ENCODE data around the gene PCDHB8. TPM values are rescaled to one million over a fixed set of nuclear protein-coding genes. Genes with fewer than 3 reads are reported as not detected.
A peak's percentile ranks its signal among the peaks of the same experiment; 100 is the strongest.
"Not testable (repeated sequence)": the region's sequence is repeated elsewhere in the genome, so short reads cannot be mapped to it uniquely, and the experiment has no call there.

PCDHB8 gene
- polyA plus RNA-seq, 1 donor from 2014 or later = not detected

DNA sequence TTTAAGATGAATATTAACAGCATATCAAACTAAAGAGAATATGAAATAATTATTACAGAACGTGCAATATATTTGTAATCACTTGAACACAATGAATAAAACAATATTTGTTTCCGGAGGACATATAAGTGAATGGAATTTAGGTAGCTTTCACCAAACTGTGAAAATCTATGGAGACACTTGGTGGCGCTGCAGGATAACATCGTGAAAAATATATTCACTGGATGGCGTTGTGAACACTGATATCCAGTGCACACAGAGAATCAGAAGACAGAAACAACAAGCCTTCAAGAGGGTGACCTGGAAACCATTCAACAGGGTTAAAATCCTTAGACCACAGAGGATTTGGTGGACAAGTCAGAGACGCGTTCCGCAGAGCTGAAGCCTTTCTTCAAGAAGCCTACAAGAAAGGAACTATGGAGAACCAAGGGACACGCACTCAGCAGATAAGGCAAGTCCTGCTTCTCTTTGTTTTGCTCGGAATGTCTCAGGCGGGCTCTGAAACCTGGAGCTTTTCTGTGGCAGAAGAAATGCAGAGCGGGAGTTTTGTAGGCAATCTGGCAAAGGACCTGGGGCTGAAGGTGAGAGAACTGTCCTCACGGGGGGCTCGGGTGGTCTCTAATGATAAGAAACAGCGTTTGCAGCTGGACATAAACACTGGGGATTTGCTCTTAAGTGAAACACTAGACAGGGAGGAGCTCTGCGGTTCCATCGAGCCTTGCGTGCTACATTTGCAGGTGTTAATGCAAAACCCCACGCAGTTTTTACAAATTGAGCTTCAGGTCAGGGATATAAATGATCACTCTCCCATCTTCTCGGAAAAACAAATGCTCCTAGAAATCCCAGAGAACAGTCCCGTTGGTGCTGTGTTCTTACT, 22.0 kb downstream of the PCDHB8 start, which contains the start of gene PCDHB11:
PCDHB11 (plus strand) TSS at position 269 of the 877 bp plus-strand sequence; CDS start at position 417, 148 bp downstream.
- Mint-ChIP-seq H3K4me1 (peaks cover 0 to 1% (median 0%) of the 10 kb centered on the region in 3 donors), H3K27me3 (peaks cover 10% of the 10 kb centered on the region), H3K36me3 (peaks cover 2% of the 10 kb centered on the region), H3K4me3 (no peak within 1 kb of the TSS), H3K27ac (no peak within 1 kb of the TSS), H3K9me3 (peaks cover 6 to 27% (median 19%) of the 10 kb centered on the region in 3 donors)

DNA sequence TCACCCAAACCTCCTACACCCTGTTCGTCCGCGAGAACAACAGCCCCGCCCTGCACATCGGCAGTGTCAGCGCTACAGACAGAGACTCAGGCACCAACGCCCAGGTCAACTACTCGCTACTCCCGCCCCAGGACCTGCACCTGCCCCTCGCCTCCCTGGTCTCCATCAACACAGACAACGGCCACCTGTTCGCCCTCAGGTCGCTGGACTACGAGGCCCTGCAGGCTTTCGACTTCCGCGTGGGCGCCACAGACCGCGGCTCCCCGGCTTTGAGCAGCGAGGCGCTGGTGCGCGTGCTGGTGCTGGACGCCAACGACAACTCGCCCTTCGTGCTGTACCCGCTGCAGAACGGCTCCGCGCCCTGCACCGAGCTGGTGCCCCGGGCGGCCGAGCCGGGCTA, 23.5 kb downstream of the PCDHB8 start:
- H3K9me3 Mint-ChIP-seq = peaks cover 6 to 22% (median 19%) of the 10 kb centered on the region in 3 donors
- not testable (repeated sequence) for H3K4me1 Mint-ChIP-seq, H3K4me3 Mint-ChIP-seq, H3K36me3 Mint-ChIP-seq, H3K27me3 Mint-ChIP-seq, H3K27ac Mint-ChIP-seq

DNA sequence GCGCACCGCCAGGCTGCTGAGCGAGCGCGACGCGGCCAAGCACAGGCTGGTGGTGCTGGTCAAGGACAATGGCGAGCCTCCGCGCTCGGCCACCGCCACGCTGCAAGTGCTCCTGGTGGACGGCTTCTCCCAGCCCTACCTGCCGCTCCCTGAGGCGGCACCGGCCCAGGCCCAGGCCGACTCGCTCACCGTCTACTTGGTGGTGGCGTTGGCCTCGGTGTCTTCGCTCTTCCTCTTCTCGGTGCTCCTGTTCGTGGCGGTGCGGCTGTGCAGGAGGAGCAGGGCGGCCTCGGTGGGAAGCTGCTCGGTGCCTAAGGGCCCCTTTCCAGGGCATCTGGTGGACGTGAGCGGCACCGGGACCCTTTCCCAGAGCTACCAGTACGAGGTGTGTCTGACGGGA, 24.1 kb downstream of the PCDHB8 start:
- not testable (repeated sequence) for H3K36me3 Mint-ChIP-seq, H3K4me3 Mint-ChIP-seq, H3K27ac Mint-ChIP-seq, H3K4me1 Mint-ChIP-seq
- H3K27me3 Mint-ChIP-seq = peaks cover 13% of the 10 kb centered on the region
- H3K9me3 Mint-ChIP-seq = peaks cover 6 to 19% (median 17%) of the 10 kb centered on the region in 3 donors

DNA sequence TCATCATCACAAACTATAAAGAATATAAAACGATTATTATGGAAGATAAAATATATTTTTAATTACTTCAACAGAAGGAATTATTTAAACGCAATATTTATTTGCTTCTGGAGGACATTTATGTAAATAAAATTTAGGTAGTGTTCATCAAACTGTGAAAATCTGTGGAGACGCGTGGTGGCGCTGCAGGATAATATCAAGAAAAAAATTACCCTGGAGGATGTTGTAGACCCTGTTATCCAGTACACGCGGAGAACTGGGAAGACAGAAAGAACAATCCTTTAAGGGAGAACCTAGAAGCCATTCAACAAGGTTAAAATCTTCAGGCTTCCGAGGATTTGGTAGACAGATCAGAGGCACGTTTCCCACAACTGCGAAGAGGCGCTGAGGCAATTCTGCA, 30.9 kb downstream of the PCDHB8 start, which contains the start of gene PCDHB12:
PCDHB12 (plus strand) TSS at position 242 of the 400 bp plus-strand sequence. CDS start 189 bp downstream, outside the sequence.
- Mint-ChIP-seq H3K4me1 (no peaks in the 10 kb centered on the region), H3K36me3 (no peaks in the 10 kb centered on the region), H3K9me3 (peaks cover 0 to 12% (median 2%) of the 10 kb centered on the region in 3 donors), H3K4me3 (peak within 1 kb of the TSS in 1 of 4 donors; percentile 41), H3K27ac (no peak within 1 kb of the TSS), H3K27me3 (peaks cover 11% of the 10 kb centered on the region)

DNA sequence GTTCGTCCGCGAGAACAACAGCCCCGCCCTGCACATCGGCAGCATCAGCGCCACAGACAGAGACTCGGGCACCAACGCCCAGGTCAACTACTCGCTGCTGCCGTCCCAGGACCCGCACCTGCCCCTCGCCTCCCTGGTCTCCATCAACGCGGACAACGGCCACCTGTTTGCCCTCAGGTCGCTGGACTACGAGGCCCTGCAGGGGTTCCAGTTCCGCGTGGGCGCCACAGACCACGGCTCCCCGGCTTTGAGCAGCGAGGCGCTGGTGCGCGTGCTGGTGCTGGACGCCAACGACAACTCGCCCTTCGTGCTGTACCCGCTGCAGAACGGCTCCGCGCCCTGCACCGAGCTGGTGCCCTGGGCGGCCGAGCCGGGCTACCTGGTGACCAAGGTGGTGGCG, 32.7 kb downstream of the PCDHB8 start:
- not testable (repeated sequence) for H3K4me3 Mint-ChIP-seq, H3K36me3 Mint-ChIP-seq, H3K4me1 Mint-ChIP-seq, H3K27ac Mint-ChIP-seq
- Mint-ChIP-seq H3K9me3 (peaks cover 1 to 21% (median 8%) of the 10 kb centered on the region in 3 donors), H3K27me3 (peaks cover 12% of the 10 kb centered on the region)

DNA sequence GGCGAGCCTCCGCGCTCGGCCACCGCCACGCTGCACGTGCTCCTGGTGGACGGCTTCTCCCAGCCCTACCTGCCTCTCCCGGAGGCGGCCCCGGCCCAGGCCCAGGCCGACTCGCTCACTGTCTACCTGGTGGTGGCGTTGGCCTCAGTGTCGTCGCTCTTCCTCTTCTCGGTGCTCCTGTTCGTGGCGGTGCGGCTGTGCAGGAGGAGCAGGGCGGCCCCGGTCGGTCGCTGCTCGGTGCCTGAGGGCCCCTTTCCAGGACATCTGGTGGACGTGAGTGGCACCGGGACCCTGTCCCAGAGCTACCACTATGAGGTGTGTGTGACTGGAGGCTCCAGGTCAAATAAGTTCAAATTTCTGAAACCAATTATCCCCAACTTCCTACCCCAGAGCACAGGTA, 33.3 kb downstream of the PCDHB8 start:
- not testable (repeated sequence) for H3K4me1 Mint-ChIP-seq, H3K36me3 Mint-ChIP-seq, H3K27ac Mint-ChIP-seq
- Mint-ChIP-seq H3K4me3 (peak overlapping the region in 1 of 4 donors; percentile 22), H3K27me3 (peaks cover 12% of the 10 kb centered on the region), H3K9me3 (peaks cover 2 to 21% (median 8%) of the 10 kb centered on the region in 3 donors)

DNA sequence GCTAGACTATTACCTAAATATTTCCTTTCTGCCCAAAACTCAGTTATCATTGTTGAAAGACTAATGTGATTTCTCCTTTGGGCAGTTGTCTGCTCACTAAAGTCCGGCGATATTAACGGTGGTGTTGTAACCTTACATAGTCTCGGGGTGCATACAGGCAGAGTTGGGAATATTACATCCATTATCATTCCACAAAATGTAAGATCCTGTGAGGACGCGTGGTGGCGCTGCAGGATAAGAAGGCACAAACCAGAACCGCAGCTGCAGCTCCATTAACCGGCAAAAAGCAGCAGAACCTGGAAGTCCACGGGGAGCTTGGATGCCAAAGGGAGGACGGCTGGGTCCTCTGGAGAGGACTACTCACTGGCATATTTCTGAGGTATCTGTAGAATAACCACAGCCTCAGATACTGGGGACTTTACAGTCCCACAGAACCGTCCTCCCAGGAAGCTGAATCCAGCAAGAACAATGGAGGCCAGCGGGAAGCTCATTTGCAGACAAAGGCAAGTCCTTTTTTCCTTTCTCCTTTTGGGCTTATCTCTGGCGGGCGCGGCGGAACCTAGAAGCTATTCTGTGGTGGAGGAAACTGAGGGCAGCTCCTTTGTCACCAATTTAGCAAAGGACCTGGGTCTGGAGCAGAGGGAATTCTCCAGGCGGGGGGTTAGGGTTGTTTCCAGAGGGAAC, 36.2 kb downstream of the PCDHB8 start, which contains the start of gene PCDHB13:
PCDHB13 (plus strand) TSS at position 264 of the 684 bp plus-strand sequence; CDS start at position 469, 205 bp downstream.
- not testable (repeated sequence) for H3K27me3 Mint-ChIP-seq, H3K4me1 Mint-ChIP-seq, H3K36me3 Mint-ChIP-seq
- H3K27ac Mint-ChIP-seq = peak within 1 kb of the TSS in 2 of 3 donors; percentile 27 to 33
- H3K9me3 Mint-ChIP-seq = peaks cover 10 to 27% (median 18%) of the 10 kb centered on the region in 3 donors
- peak within 1 kb of the TSS in 2 of 4 donors; percentile 22 to 44 for H3K4me3 Mint-ChIP-seq

DNA sequence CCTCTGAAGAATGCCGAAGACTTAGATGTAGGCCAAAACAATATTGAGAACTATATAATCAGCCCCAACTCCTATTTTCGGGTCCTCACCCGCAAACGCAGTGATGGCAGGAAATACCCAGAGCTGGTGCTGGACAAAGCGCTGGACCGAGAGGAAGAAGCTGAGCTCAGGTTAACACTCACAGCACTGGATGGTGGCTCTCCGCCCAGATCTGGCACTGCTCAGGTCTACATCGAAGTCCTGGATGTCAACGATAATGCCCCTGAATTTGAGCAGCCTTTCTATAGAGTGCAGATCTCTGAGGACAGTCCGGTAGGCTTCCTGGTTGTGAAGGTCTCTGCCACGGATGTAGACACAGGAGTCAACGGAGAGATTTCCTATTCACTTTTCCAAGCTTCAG, 37.0 kb downstream of the PCDHB8 start:
- Mint-ChIP-seq H3K27ac (peak overlapping the region in 1 of 3 donors; percentile 33), H3K9me3 (peaks cover 13 to 31% (median 20%) of the 10 kb centered on the region in 3 donors)
- H3K4me1 Mint-ChIP-seq, H3K27me3 Mint-ChIP-seq, H3K4me3 Mint-ChIP-seq, H3K36me3 Mint-ChIP-seq: not testable (repeated sequence)

DNA sequence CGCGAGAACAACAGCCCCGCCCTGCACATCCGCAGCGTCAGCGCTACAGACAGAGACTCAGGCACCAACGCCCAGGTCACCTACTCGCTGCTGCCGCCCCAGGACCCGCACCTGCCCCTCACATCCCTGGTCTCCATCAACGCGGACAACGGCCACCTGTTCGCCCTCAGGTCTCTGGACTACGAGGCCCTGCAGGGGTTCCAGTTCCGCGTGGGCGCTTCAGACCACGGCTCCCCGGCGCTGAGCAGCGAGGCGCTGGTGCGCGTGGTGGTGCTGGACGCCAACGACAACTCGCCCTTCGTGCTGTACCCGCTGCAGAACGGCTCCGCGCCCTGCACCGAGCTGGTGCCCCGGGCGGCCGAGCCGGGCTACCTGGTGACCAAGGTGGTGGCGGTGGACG, 37.9 kb downstream of the PCDHB8 start:
- not testable (repeated sequence) for H3K36me3 Mint-ChIP-seq, H3K4me3 Mint-ChIP-seq, H3K27ac Mint-ChIP-seq, H3K4me1 Mint-ChIP-seq, H3K27me3 Mint-ChIP-seq
- H3K9me3 Mint-ChIP-seq = peaks cover 16 to 40% (median 25%) of the 10 kb centered on the region in 3 donors

DNA sequence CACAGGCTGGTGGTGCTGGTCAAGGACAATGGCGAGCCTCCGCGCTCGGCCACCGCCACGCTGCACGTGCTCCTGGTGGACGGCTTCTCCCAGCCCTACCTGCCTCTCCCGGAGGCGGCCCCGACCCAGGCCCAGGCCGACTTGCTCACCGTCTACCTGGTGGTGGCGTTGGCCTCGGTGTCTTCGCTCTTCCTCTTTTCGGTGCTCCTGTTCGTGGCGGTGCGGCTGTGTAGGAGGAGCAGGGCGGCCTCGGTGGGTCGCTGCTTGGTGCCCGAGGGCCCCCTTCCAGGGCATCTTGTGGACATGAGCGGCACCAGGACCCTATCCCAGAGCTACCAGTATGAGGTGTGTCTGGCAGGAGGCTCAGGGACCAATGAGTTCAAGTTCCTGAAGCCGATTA, 38.4 kb downstream of the PCDHB8 start:
- H3K4me1 Mint-ChIP-seq, H3K4me3 Mint-ChIP-seq, H3K27me3 Mint-ChIP-seq, H3K36me3 Mint-ChIP-seq, H3K27ac Mint-ChIP-seq: not testable (repeated sequence)
- H3K9me3 Mint-ChIP-seq = peaks cover 18 to 42% (median 26%) of the 10 kb centered on the region in 3 donors

DNA sequence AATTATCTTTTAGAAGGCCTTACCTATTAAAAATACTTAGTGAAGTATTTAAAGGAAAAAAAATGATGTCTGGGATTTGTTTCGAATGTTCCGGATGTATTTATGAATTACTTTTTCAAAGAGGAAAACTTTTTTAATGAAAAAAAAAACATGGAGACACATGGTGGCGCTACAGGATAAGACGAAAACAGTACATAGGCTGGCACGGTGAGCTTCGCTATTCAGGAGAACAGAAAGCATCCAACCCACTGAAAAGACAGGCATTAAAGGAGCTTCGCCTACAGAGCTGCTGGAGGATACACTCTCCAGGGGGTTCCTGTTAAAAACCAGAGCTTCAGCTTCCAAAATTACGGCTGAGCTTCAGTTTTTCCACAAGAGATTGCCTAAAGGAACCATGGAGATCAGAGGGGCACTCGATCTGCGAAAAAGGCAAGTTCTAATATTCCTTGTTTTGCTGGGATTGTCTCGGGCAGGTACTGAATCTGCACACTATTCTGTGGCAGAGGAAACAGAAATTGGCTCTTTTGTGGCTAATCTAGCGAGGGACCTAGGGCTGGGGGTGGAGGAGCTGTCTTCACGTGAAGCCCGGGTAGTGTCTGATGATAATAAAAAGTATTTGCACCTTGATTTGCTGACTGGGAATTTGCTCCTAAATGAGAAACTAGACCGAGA, 45.7 kb downstream of the PCDHB8 start, which contains the start of gene PCDHB14:
PCDHB14 (plus strand) TSS at position 232 of the 672 bp plus-strand sequence; CDS start at position 395, 163 bp downstream.
- H3K27me3 Mint-ChIP-seq = peaks cover 13% of the 10 kb centered on the region
- peaks cover 14 to 29% (median 18%) of the 10 kb centered on the region in 3 donors for H3K9me3 Mint-ChIP-seq
- H3K4me3 Mint-ChIP-seq = no peak within 1 kb of the TSS
- no peaks in the 10 kb centered on the region for H3K36me3 Mint-ChIP-seq
- H3K4me1 Mint-ChIP-seq = peaks cover 0 to 4% (median 0%) of the 10 kb centered on the region in 3 donors
- H3K27ac Mint-ChIP-seq = peak within 1 kb of the TSS in 1 of 3 donors; percentile 67

DNA sequence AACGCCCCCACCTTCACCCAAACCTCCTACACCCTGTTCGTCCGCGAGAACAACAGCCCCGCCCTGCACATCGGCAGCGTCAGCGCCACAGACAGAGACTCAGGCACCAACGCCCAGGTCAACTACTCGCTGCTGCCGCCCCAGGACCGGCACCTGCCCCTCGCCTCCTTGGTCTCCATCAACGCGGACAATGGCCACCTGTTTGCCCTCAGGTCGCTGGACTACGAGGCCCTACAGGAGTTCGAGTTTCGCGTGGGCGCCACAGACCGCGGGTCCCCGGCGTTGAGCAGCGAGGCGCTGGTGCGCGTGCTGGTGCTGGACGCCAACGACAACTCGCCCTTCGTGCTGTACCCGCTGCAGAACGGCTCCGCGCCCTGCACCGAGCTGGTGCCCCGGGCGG, 47.3 kb downstream of the PCDHB8 start:
- Mint-ChIP-seq H3K9me3 (peaks cover 7 to 21% (median 12%) of the 10 kb centered on the region in 3 donors), H3K27me3 (peaks cover 13% of the 10 kb centered on the region)
- not testable (repeated sequence) for H3K36me3 Mint-ChIP-seq, H3K4me3 Mint-ChIP-seq, H3K27ac Mint-ChIP-seq, H3K4me1 Mint-ChIP-seq

DNA sequence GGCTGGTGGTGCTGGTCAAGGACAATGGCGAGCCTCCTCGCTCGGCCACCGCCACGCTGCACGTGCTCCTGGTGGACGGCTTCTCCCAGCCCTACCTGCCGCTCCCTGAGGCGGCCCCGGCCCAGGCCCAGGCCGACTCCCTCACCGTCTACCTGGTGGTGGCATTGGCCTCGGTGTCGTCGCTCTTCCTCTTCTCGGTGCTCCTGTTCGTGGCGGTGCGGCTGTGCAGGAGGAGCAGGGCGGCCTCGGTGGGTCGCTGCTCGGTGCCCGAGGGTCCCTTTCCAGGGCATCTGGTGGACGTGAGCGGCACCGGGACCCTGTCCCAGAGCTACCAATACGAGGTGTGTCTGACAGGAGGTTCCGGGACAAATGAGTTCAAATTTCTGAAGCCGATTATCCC, 47.8 kb downstream of the PCDHB8 start:
- Mint-ChIP-seq H3K27me3 (peaks cover 13% of the 10 kb centered on the region), H3K9me3 (peaks cover 4 to 15% (median 9%) of the 10 kb centered on the region in 3 donors)
- not testable (repeated sequence) for H3K36me3 Mint-ChIP-seq, H3K4me1 Mint-ChIP-seq, H3K4me3 Mint-ChIP-seq, H3K27ac Mint-ChIP-seq

All from IgD-negative memory B cell (primary cell).